DOHH2 (cell line): ENCODE measurements around the gene ANKRD13A.

Experiments used
- CTCF ChIP-seq: fragments of 200-600 bp; sonication (generic); IDR thresholded peaks from one replicate; pipeline ENCODE4 v1.5.1; 2014; ENCODE audit warnings: antibody characterized with exemption, mild to moderate bottlenecking, low read depth, low read length; ENCODE audit not compliant: poor library complexity, severe bottlenecking
- EZH2phosphoT487 ChIP-seq: fragments of 200-600 bp; sonication (generic); IDR thresholded peaks from 2 replicates; pipeline ENCODE4 v1.6.1; 2017; ENCODE audit warnings: borderline replicate concordance, mild to moderate bottlenecking, antibody characterized with exemption, low read length, moderate library complexity, mixed read lengths

GRCh38 chr12:109951751-109952150 is 47.5 kb upstream of the ANKRD13A start:
- TF ChIP-seq CTCF (no peak), EZH2phosphoT487 (no peak)
